Endodermal cell (in vitro differentiated cells): ENCODE measurements around the gene PRR9. TPM values are rescaled to one million over a fixed set of nuclear protein-coding genes. Genes with fewer than 3 reads are reported as not detected.

Experiments
- DNase-seq: peaks from one replicate; pipeline ENCODE4 v3.0.0-alpha.2; 2017
- H3K27ac ChIP-seq: 2 replicates; pipeline ENCODE4 v1.5.1; 2013; ENCODE audit warnings: mild to moderate bottlenecking, low read depth, low read length, moderate library complexity
- H3K27me3 ChIP-seq: 2 replicates; pipeline ENCODE4 v1.6.1; 2013; ENCODE audit warnings: mild to moderate bottlenecking, low read length, moderate library complexity; ENCODE audit not compliant: insufficient read depth, control insufficient read depth, poor library complexity, severe bottlenecking
- H3K36me3 ChIP-seq: 2 replicates; pipeline ENCODE4 v1.7.0; 2013; ENCODE audit warnings: mild to moderate bottlenecking, low read length, moderate library complexity; ENCODE audit not compliant: control insufficient read depth, insufficient read depth
- H3K4me1 ChIP-seq: one replicate; pipeline ENCODE4 v1.7.0; 2013; ENCODE audit warnings: low read length; ENCODE audit not compliant: control insufficient read depth, insufficient read depth
- H3K4me3 ChIP-seq: 2 replicates; pipeline ENCODE4 v1.5.1; 2013; ENCODE audit warnings: mild to moderate bottlenecking, low read length, moderate library complexity
- H3K9ac ChIP-seq: 2 replicates; pipeline ENCODE4 v1.6.1; 2013; ENCODE audit warnings: mild to moderate bottlenecking, low read length, moderate library complexity; ENCODE audit not compliant: poor library complexity, severe bottlenecking; ENCODE audit errors: extremely low read depth
- H3K9me3 ChIP-seq: 2 replicates; pipeline ENCODE4 v1.6.1; 2013; ENCODE audit warnings: mild to moderate bottlenecking, low read length, moderate library complexity; ENCODE audit not compliant: control insufficient read depth
- H3K27ac Mint-ChIP-seq: 2 replicates; pipeline ENCODE4 v1.8.0; 2020; ENCODE audit warnings: mixed read lengths
- H3K27me3 Mint-ChIP-seq: 2 replicates; pipeline ENCODE4 v1.8.0; 2021; ENCODE audit warnings: mild to moderate bottlenecking, mixed read lengths; ENCODE audit not compliant: insufficient read depth
- H3K36me3 Mint-ChIP-seq: 2 replicates; pipeline ENCODE4 v1.8.0; 2020; ENCODE audit warnings: low read depth, mixed read lengths
- H3K4me1 Mint-ChIP-seq: 2 replicates; pipeline ENCODE4 v1.8.0; 2020; ENCODE audit warnings: mixed read lengths
- H3K4me3 Mint-ChIP-seq: 2 replicates; pipeline ENCODE4 v1.8.0; 2020; ENCODE audit warnings: mild to moderate bottlenecking, moderate library complexity, mixed read lengths
- H3K9me3 Mint-ChIP-seq: 2 replicates; pipeline ENCODE4 v1.8.0; 2020; ENCODE audit warnings: mild to moderate bottlenecking, mixed read lengths
- CTCF ChIP-seq: fragments of 200-600 bp; sonication (generic); conservative IDR thresholded peaks from 2 replicates; pipeline ENCODE4 v1.5.0; 2021; ENCODE audit warnings: antibody characterized with exemption, mild to moderate bottlenecking
- WGBS, 2 experiments: methylation state at CpG; one replicate each; pipeline versions ENCODE4 v1.1.5 to v1.1.7; 2013; ENCODE audit warnings: missing lambda C conversion rate in 2 of 2, mixed read lengths in 1 of 2; ENCODE audit not compliant: insufficient coverage in 1 of 2, insufficient read length in 1 of 2; 5-methylcytosine and 5-hydroxymethylcytosine counted together
- total RNA-seq, 2 donors: library from RNA; stranded (reverse); fragmentation: NEBNext Ultra II Directional in 1 of 2; extraction: Animal tissue kit (Norgen Biotek cat#: 25700) in 1 of 2; gene quantifications; 2 replicates in 1 of 2; 3 replicates in 1 of 2; pipeline ENCODE4 v1.2.1, GENCODE V29; 2021

Gene PRR9
- total RNA-seq, 2 donors from 2014 or later = not detected

GRCh38 chr1:153233448-153233847 is 16.1 kb downstream of the PRR9 start:
- TF ChIP-seq CTCF = no peak
- Mint-ChIP-seq H3K27me3 (peaks cover 5% of the 10 kb centered on the region), H3K36me3 (no peaks in the 10 kb centered on the region)

GRCh38 chr1:153238527-153238926 is 21.1 kb downstream of the PRR9 start:
- Mint-ChIP-seq H3K9me3 (no peaks in the 10 kb centered on the region), H3K36me3 (no peaks in the 10 kb centered on the region), H3K4me3 (no peak overlapping the region), H3K4me1 (peaks cover 6% of the 10 kb centered on the region), H3K27ac (no peak overlapping the region), H3K27me3 (peaks cover 2% of the 10 kb centered on the region)
- Histone ChIP-seq H3K27me3 (no peaks in the 10 kb centered on the region), H3K27ac (no peak overlapping the region), H3K4me1 (no peaks in the 10 kb centered on the region), H3K36me3 (no peaks in the 10 kb centered on the region), H3K9ac (no peak overlapping the region), H3K9me3 (no peaks in the 10 kb centered on the region), H3K4me3 (no peak overlapping the region)
- WGBS, 2 experiments = 80 to 100% methylated on average over 2 of the region's 2 CpGs
- peak; percentile 42 for DNase-seq
- peak; percentile 68 for TF ChIP-seq CTCF

More at GRCh38 chr1:153233448-153233847, 16.1 kb downstream of the PRR9 start:
- no peaks in the 10 kb centered on the region for H3K27me3 ChIP-seq
- no peak for DNase-seq
- no peak overlapping the region for H3K27ac ChIP-seq
- H3K9me3 Mint-ChIP-seq = no peaks in the 10 kb centered on the region
- H3K27ac Mint-ChIP-seq = no peak overlapping the region
- H3K9ac ChIP-seq = no peak overlapping the region
- H3K4me3 Mint-ChIP-seq = no peak overlapping the region
- peaks cover 6% of the 10 kb centered on the region for H3K4me1 Mint-ChIP-seq
- H3K4me3 ChIP-seq = no peak overlapping the region
- no peaks in the 10 kb centered on the region for H3K36me3 ChIP-seq
- 89 to 100% methylated on average over 1 of the region's 1 CpG for WGBS, 2 experiments
- H3K4me1 ChIP-seq = no peaks in the 10 kb centered on the region
- H3K9me3 ChIP-seq = no peaks in the 10 kb centered on the region

DNA sequence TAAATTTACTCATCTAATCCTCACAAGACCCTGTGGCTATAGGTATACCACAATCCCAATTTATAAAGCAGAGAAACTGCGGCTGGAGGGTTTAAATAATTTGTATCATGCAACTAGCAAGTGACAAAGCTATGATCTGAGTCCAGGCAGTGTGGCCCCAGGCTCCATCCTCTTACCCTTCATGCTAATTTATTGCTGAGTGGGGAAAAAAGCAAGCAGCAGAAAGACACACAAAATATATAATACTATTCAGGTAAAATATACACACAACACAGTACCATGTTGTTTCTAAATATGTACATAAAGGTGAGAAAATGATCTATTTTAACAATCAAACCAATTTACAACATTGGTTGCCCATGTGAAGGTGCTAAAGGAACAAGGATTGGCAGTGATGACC is 24.8 kb downstream of the PRR9 start:
- no peaks in the 10 kb centered on the region for H3K36me3 ChIP-seq
- Mint-ChIP-seq H3K36me3 (no peaks in the 10 kb centered on the region), H3K4me1 (no peaks in the 10 kb centered on the region), H3K27me3 (peaks cover 10% of the 10 kb centered on the region), H3K27ac (no peak overlapping the region), H3K4me3 (no peak overlapping the region), H3K9me3 (no peaks in the 10 kb centered on the region)
- no peak overlapping the region for H3K9ac ChIP-seq
- H3K27me3 ChIP-seq = no peaks in the 10 kb centered on the region
- TF ChIP-seq CTCF = no peak
- no peak overlapping the region for H3K27ac ChIP-seq
- no peaks in the 10 kb centered on the region for H3K9me3 ChIP-seq
- no peaks in the 10 kb centered on the region for H3K4me1 ChIP-seq
- no peak overlapping the region for H3K4me3 ChIP-seq
- DNase-seq = no peak
- 100% methylated on average over 1 of the region's 1 CpG; no CpG with 5 or more reads in 1 of the 2 experiments for WGBS, 2 experiments
